Measurements from ENCODE around the gene SUN5. TPM values are rescaled to one million over a fixed set of nuclear protein-coding genes. Genes with fewer than 3 reads are reported as not detected.
"Not testable (repeated sequence)": the region's sequence is repeated elsewhere in the genome, so short reads cannot be mapped to it uniquely, and the experiment has no call there.

The SUN5 gene
- total RNA-seq, 1 experiment from 2014 or later: not detected

- Histone ChIP-seq H3K4me3 (no peak overlapping the region), H3K9me3 (ENCODE audit: insufficient read depth, low read depth) (peaks cover 6% of the 10 kb centered on the region; the same call in 1 of the 2 replicates)
- POLR2A ChIA-PET (ENCODE audit: unreplicated experiment): no interaction called here
Measured at GRCh38 chr20:32958574-32958973, 45.7 kb downstream of the SUN5 start.

GRCh38 chr20:32957459-32957858 is 46.8 kb downstream of the SUN5 start:
- no peaks in the 10 kb centered on the region for H3K9me2 ChIP-seq (ENCODE audit: insufficient read depth)
- no peak overlapping the region for H3K4me2 ChIP-seq
- H3K4me1 ChIP-seq (replicated peaks; ENCODE audit: insufficient read depth): no peaks in the 10 kb centered on the region
- no peak overlapping the region for H2AFZ ChIP-seq
- H3K27ac ChIP-seq: no peak overlapping the region
- DNase-seq: no peak
- intact Hi-C loops (cut with micrococcal nuclease; ENCODE audit: unreplicated experiment): no loop called here
- peaks cover 33% of the 10 kb centered on the region for H3K27me3 ChIP-seq (ENCODE audit: insufficient read depth, low read depth)
- H3K79me2 ChIP-seq (ENCODE audit: low read depth): no peaks in the 10 kb centered on the region
- no peaks in the 10 kb centered on the region for H3K36me3 ChIP-seq (ENCODE audit: low read depth)
- no peak for TF ChIP-seq CTCF (conservative IDR thresholded peaks at IDR 0.05)
- no peak for TF ChIP-seq EZH2 (IDR thresholded peaks at IDR 0.05; ENCODE audit: low read depth)
- ChIA-PET CTCF (no interaction called here), POLR2A (ENCODE audit: unreplicated experiment) (no interaction called here)
- no peaks in the 10 kb centered on the region for H3F3A ChIP-seq (ENCODE audit: insufficient read depth, low read depth)
- no peaks in the 10 kb centered on the region for H4K20me1 ChIP-seq (ENCODE audit: insufficient read depth)
- no TSS peak for BruUV-seq (replicated peaks)
- peaks cover 6% of the 10 kb centered on the region; the same call in 1 of the 2 replicates for H3K9me3 ChIP-seq (ENCODE audit: insufficient read depth, low read depth)
- no peak overlapping the region for H3K4me3 ChIP-seq

More at GRCh38 chr20:32958574-32958973, 45.7 kb downstream of the SUN5 start:
- BruUV-seq (replicated peaks): no TSS peak
- no peaks in the 10 kb centered on the region for H3K36me3 ChIP-seq (ENCODE audit: low read depth)
- H3K9me2 ChIP-seq (ENCODE audit: insufficient read depth): no peaks in the 10 kb centered on the region
- H3F3A ChIP-seq (ENCODE audit: insufficient read depth, low read depth): no peaks in the 10 kb centered on the region
- H3K27ac ChIP-seq: no peak overlapping the region
- no peak overlapping the region for H2AFZ ChIP-seq
- DNase-seq: no peak
- TF ChIP-seq EZH2 (IDR thresholded peaks at IDR 0.05; ENCODE audit: low read depth): no peak
- no peak for TF ChIP-seq CTCF (conservative IDR thresholded peaks at IDR 0.05)
- intact Hi-C loops (cut with micrococcal nuclease; ENCODE audit: unreplicated experiment): no loop called here
- no peaks in the 10 kb centered on the region for H4K20me1 ChIP-seq (ENCODE audit: insufficient read depth)
- CTCF ChIA-PET: no interaction called here
- H3K4me2 ChIP-seq: no peak overlapping the region
- H3K27me3 ChIP-seq (ENCODE audit: insufficient read depth, low read depth): peaks cover 42% of the 10 kb centered on the region
- H3K4me1 ChIP-seq (replicated peaks; ENCODE audit: insufficient read depth): no peaks in the 10 kb centered on the region
- H3K79me2 ChIP-seq (ENCODE audit: low read depth): no peaks in the 10 kb centered on the region

- H3K79me2 ChIP-seq (ENCODE audit: low read depth); BruUV-seq (replicated peaks); DNase-seq; H2AFZ ChIP-seq; H4K20me1 ChIP-seq (ENCODE audit: insufficient read depth); H3F3A ChIP-seq (ENCODE audit: insufficient read depth, low read depth); H3K9me3 ChIP-seq (ENCODE audit: insufficient read depth, low read depth); POLR2A ChIA-PET (ENCODE audit: unreplicated experiment); H3K4me1 ChIP-seq (replicated peaks; ENCODE audit: insufficient read depth); H3K9me2 ChIP-seq (ENCODE audit: insufficient read depth); H3K27ac ChIP-seq; H3K4me2 ChIP-seq; H3K4me3 ChIP-seq; intact Hi-C loops (cut with micrococcal nuclease; ENCODE audit: unreplicated experiment); CTCF ChIA-PET; H3K36me3 ChIP-seq (ENCODE audit: low read depth): not testable (repeated sequence)
- peaks cover 49% of the 10 kb centered on the region for H3K27me3 ChIP-seq (ENCODE audit: insufficient read depth, low read depth)
Measured at GRCh38 chr20:32950539-32950938, 53.7 kb downstream of the SUN5 start.

- no peak for DNase-seq
- no peaks in the 10 kb centered on the region for H3K79me2 ChIP-seq (ENCODE audit: low read depth)
- no peaks in the 10 kb centered on the region for H3K4me1 ChIP-seq (replicated peaks; ENCODE audit: insufficient read depth)
- H3K36me3 ChIP-seq (ENCODE audit: low read depth): no peaks in the 10 kb centered on the region
- no peak overlapping the region for H3K27ac ChIP-seq
- no peaks in the 10 kb centered on the region for H3K9me2 ChIP-seq (ENCODE audit: insufficient read depth)
- H3K4me2 ChIP-seq: no peak overlapping the region
- intact Hi-C loops (cut with micrococcal nuclease; ENCODE audit: unreplicated experiment): loop anchor here (5.0 kb wide), 1 partner anchor 274 kb away; the partner anchor contains the start of gene C20orf203
- no TSS peak for BruUV-seq (replicated peaks)
- H3F3A ChIP-seq (ENCODE audit: insufficient read depth, low read depth): no peaks in the 10 kb centered on the region
- H3K27me3 ChIP-seq (ENCODE audit: insufficient read depth, low read depth): peaks cover 44% of the 10 kb centered on the region
- ChIA-PET POLR2A (ENCODE audit: unreplicated experiment) (no interaction called here), CTCF (no interaction called here)
- H4K20me1 ChIP-seq (ENCODE audit: insufficient read depth): no peaks in the 10 kb centered on the region; the same call in 1 of the 2 replicates
- no peaks in the 10 kb centered on the region for H3K9me3 ChIP-seq (ENCODE audit: insufficient read depth, low read depth)
- no peak overlapping the region for H3K4me3 ChIP-seq
- TF ChIP-seq CTCF (conservative IDR thresholded peaks at IDR 0.05): no peak
- no peak for TF ChIP-seq EZH2 (IDR thresholded peaks at IDR 0.05; ENCODE audit: low read depth)
- H2AFZ ChIP-seq: no peak overlapping the region
Measured at GRCh38 chr20:32946629-32947028, 57.6 kb downstream of the SUN5 start.

Data from PC-9 (cell line).